Measurements from ENCODE around the gene DTX4.
"Not testable (repeated sequence)": the region's sequence is repeated elsewhere in the genome, so short reads cannot be mapped to it uniquely, and the experiment has no call there.

The DTX4 gene

DNA sequence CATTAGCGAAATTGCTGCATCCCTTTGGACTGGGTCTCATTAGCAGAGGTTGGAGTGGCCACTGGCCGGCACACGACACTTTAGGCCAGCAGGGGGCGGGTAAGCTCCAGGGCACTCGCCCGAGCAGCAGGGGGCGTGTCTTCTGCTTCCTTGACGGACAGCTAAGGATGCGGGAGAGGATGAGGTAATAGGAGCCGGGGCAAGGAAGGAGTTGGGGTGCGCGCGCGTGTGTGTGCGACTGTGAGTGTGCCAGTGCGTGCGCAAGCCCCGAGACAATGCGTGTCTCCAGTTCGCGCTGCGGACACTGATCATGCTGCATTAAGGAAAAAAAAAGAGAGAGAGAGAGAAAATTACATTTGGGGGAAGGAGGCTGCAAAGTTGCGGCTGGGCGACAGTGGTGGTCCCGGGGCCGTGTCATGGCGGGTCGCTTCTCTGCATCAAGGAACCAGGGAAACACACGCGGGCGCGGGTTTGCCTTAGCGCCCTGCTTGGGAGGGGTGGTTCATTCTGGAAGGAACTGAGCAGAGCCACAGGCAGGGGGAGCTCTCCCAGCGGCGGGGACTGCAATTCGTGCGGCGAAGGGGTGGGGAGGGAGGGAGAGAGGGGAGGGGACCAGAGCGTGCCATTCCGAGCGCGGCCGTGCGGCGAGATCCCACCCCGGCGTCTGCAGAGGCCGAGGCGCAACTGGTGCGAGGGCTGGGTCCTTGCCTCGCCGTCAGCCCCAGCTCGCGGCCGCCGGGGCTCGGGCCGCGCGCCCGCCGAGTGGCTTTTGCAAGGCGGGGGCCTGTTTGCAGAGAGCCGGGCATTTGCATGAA lies at the start of gene DTX4:
Gene DTX4 (plus strand): TSS at position 625 of the 815 bp plus-strand sequence. CDS start 464 bp downstream, outside the sequence.
- peak; percentile 15 for FAIRE-seq

DNA sequence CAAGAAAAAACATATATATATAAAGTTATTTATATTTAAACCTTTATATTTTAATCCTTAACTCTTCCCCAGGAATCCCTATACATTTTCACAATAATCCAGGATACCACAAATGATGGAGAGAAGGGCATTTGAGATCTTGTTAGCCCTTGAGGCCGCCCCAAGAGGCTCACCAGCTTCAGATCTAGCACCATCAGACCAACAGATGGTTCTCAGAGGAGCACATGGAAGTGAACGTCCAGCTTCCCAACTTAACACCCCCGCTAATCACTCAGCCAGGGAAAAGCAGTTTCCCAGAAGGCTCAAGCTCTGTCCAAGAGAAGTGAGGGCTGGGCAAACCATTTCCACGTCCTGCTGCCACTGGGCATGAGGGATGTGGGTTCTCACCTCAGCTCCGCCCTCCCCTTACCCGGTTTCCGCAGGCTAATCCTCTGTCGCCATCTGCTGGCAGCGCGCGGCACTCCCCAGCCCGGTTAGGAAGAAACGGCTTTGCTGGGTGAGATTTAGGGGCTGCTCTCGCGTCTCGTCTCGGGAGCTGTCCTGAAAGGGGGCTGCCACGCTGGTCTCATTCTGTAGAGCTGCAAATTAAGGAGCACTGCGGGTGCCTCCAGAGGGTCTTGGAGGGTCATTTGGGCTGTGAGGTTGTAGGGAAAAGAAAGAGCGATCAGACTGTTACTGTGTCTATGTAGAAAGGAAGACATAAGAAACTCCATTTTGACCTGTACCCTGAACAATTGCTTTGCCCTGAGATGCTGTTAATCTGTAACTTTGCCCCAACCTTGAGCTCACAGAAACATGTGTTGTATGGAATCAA lies 36.1 kb upstream of the DTX4 start:
- FAIRE-seq: no peak

DNA sequence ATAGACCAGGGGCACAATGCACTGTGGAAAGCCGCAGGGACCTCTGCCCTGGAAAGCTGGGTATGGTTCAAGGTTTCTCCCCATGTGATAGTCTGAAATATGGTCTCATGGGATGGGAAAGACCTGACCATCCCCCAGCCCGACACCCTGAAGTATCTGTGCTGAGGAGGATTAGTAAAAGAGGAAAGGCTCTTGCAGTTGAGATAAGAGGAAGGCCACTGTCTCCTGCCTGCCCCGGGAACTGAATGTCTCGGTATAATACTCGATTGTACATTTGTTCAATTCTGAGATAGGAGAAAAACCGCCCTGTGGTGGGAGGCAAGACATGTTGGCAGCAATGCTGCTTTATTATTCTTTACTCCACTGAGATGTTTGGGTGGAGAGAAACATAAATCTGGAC lies 35.4 kb upstream of the DTX4 start:
- not testable (repeated sequence) for FAIRE-seq

DNA sequence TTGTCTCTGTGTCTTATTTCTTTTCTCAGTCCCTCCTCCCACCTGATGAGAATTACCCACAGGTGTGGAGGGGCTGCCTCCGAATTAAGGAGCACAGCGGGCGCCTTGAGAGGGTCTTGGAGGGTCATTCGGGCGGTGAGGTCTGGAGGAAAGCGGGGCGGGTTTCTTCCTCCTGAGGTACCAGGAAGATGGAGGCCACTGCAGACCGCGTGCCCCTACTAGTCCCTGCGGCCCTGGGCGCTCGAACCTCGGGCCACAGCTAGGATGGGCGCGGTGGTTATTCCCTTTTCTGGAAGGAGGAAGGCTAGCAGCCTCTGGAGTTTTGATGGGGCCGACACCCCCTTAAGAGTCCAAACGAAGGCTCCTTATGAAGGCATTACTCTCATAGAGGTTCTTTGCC lies 34.7 kb upstream of the DTX4 start:
- FAIRE-seq: no peak

DNA sequence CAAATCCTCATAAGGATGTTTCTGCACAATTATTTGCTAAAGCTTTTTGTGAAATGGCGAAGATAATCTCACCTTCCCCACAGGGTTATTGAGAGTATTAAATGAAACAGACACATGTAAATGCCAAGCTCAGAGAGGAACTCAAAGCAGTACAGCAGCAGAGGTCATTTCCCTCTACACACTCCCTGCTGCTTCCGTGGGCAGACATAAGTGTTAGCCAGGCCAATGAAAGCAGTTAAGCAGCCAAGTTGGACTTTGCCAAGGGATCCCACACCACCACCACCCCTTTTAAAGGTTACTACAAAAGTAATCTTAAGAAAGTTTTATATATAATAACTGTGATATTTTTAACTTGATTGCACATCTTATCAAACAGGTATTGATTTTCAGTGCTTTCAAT lies 33.3 kb upstream of the DTX4 start:
- no peak for FAIRE-seq

DNA sequence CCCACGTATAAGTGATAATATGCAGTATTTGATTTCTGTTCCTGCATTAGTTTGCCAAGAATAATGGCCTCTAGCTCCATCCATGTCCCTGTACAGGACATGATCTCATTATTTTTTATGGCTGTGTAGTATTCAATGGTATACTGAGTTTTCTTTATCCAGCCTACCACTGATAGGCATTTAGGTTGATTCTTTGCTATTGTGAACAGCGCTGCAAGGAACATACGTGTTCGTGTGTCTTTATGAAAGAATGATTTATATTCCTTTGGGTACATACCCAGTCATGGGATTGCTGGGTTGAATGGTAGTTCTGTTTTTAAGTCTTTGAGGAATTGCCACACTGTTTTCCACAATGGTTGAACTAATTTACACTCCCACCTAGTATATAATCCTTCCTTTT lies 30.7 kb upstream of the DTX4 start:
- no peak for FAIRE-seq

DNA sequence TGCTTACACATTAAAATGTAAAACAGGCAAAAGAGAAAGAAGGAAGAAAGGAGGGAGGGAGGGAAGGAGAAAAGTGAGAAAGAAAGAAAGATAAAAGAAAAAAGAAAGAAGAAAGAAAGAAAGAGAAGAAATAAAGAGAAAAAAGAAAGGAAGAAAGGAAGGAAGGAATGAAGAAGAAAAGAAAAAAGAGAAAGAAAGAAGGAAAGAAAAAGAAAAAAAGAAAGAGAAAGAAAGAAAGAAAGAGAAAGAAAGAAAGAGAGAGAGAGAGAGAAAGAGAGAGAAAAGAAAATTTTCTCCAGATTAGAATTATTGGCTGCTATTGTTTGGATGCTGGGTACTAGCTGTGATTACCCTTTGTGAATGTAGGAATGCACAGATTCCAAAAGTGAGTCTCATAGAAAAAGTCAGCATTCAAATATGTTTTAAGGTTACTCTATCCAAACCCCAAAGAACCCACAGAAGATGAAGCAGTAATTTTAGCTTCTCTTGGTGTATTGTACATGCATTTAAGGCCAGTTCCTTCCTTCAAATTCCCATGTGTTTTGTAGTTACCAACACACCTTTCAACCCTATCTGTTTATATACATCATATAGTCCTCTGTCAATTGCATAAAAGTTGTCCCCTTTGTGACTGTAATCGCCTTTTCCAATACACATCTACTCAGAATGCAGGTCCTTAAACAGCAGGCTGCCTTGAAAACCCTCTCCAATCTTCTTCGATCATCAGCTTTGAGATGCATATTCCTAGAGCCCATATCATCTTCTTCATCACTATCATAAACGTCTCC lies 30.1 kb upstream of the DTX4 start:
- FAIRE-seq: no peak

DNA sequence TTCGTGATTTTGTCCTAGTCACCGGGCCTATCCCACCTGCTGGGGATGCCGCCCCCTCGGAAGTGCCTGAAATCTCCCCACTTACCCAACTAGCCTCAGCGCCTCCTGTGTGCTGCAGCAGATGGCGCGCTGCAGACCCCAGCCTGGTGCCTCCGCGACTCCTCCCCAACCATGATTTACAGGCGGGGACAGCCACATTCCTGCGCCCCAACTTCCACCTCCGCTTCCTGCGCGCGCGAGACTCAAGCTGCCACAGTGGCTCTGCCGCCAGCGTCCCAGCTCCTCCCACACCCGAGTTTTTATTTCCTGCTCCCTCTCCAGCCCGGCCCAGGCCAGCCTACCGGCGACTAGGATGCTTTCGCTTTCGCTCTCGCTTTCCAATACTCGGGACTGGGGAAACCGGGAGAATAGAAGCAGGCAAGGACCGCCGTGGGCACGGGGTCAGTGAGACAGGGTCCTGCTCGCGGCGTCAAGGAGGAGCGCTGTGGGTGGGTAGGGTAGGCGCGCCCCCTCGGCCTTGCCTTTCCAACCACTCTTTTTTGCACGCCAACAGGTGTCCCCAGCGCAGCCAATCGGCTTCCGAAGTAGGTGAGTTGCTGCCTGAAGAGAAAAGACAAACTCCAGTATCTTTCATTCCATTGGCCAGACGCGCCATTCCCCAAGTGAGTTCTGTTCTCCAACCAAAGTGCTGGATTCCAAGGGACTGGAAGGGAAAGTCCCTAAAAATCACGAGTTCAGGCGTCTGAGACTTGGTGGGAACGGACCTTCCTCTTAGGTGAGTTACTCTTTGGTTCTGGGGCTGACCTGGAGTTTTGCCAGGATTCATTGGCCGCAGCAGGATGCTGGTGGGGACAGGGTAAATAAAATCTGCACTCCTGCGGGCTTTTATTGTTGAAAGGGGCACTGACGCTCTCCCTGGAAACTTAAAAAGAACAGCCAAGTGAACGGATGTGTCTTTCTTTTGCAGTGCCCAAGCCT lies 29.1 kb upstream of the DTX4 start, which contains the start of gene FAM111A:
Gene FAM111A (plus strand): TSS at position 327 of the 978 bp plus-strand sequence. CDS start 6,017 bp downstream, outside the sequence.
- FAIRE-seq: peak; percentile 53

DNA sequence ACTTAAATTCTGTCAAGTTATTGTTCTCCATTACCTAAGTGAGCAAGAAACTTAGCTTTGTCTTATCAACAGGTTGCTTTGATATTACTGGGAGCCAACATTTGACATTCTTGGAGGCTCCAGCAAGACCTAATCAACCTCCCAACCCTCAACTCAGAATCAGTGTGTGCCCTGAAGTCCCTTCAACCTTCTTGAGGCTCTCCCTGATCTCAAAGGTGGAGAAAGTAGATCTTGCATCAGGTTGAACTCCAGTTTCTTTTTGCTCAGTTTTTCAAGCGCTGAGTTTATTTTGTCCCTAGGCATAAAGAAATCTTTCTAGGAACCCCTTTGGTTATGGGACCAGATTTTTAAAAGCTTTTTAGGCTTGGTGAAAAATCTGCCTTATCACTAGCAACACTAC lies 27.8 kb upstream of the DTX4 start:
- FAIRE-seq: no peak

DNA sequence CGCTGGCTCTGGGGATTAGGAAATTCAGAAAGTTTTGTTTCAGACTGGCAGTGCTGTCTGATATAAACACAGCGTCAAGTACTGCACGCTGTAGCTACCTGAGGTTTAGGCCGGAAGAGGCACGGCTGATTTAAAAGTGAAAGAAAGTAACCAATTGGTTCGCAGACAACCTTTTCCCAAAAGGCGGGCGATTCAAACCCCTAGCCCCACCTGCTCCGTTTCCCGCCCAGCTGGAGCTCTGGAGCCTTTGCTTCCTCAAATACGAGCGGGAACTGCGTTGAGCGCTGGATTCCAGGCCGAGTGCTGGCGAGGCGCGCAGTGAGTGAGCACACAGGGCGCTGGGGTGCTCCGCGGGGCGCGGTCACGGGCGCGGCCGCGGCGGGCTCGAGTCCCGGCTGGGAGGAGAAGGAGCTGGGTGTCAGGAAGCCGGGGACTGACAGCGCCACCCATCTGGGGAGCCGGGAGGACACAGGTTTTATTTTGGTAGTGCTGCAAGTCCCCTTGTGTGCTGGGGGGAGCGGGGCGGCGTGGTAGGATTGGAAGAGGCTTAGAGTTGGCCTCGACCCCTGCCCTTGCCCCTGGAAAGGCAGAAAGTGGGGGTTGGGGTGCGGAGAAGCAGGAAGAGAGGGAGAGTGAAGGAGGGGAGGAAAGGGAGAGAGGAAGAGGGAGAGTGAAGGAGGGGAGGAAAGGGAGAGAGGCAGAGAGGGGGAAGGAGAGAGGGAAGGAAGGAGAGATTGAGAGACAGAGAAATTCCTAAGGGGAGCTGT lies 27.2 kb upstream of the DTX4 start:
- no peak for FAIRE-seq

DNA sequence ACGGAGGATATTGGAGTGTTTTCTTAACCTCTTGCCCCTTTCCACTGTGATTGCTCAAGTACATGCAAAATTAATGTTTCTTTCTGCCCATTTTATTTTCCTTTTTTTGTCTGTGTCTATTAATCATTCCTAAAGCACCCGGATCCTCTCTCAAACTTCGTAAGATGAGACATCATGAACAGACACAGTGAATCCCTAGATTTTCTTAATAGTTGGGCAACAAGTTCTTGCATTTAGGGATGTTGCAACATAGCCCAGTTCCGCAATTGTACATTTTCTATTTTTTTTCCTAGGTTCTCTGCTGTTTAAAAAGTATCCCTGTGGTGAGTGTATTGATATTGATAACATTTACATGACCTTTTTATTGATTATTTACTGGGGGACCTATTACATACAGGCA lies 26.4 kb upstream of the DTX4 start:
- no peak for FAIRE-seq

DNA sequence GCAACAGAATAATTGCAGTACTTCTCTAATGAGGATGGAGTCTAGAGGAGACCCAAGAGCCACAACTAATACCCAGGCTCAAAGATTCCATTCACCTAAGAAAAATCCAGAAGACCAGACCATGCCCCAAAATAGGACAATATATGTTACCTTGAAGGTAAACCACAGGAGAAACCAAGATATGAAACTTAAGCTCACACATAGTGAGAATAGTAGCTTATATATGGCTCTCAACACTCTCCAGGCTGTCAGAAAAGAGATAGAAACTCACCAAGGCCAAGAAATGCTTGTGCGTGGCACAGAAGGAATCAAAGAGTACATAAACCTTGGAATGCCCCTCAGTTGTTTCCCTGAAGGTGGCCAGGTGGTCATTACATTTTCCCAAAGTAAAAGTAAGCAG lies 20.2 kb upstream of the DTX4 start:
- no peak for FAIRE-seq

DNA sequence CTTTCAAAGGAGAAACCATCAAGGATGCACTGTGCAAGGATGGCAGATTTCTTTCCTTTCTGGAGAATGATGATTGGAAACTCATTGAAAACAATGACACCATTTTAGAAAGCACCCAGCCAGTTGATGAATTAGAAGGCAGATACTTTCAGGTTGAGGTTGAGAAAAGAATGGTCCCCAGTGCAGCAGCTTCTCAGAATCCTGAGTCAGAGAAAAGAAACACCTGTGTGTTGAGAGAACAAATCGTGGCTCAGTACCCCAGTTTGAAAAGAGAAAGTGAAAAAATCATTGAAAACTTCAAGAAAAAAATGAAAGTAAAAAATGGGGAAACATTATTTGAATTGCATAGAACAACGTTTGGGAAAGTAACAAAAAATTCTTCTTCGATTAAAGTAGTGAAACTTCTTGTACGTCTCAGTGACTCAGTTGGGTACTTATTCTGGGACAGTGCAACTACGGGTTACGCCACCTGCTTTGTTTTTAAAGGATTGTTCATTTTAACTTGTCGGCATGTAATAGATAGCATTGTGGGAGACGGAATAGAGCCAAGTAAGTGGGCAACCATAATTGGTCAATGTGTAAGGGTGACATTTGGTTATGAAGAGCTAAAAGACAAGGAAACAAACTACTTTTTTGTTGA lies 19.5 kb upstream of the DTX4 start:
- FAIRE-seq: no peak

DNA sequence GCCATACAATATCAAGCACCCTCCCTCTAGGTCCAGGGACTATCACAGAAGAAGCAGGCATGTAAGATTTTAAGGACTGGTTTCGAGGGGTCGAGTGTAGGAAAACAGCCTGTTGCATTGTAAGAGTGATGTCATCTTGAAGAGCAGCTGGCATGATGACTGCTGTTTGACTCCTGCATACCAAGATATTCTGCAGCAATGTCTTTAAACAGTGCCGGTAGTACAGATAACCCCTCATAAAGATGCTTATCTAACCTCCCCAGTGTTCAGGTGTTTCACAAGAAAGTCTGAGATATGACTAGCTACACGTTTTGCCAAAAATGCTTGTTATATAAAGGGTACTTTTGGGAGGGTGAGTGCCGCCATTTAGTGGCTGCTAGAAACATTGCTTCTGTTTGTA lies 17.3 kb upstream of the DTX4 start:
- no peak for FAIRE-seq

DNA sequence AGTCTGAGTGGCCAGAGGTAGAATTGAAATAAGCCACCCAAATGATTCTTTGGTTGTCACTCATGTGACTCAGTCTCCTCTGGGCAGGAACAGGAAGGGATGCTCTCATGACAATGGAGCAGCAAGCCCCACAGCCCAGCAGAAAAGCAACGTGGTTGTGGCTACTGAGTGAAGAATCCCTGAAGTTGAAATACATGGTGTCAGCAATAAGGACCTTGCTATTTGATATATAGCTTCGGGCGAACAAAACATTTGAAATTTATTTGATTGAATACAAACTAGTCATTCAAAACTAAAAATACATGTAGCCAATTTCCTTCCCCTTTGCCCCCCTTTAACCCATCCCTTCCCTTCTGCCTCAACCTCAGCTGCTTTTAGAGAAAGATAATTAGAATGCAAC lies 14.5 kb upstream of the DTX4 start:
- no peak for FAIRE-seq

DNA sequence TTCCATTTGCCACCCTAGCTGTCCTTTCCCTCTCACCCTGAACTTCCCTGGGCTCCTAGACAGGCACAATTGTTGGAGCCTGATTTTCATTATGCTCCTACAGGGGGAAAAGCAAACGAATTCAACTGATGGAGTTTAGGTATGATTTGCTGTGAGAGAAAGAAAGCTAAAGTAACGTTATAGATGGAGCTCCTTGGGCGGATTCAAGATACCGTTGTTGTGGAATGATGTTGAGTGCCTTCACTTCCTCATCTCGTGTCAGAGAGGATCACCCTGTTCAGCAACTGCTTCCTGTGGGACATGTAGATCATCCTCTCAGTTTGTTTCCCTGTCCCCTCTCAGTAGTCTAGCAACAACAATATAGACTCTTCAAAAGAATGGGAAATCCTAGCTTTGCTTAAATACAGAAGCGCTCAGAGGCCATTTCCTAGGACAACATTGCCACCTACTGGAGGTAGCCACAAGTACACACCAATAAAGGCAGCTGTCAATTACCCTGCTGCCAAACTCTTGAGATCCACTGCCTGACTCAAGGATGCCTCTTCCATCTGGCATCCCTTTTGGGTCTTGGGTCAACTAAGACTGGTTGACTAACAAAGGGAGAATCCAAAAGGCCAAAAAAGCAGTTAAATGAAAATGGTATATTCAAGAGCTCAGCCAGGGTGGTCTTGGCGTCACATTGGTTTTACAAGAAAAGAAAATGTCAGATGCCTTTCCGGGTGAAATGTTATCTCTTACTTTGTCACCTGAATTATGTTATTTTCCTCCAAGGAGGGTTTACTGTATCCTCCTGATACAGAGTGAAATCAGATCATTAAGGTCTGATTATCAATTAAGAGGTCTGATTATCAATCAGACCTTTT lies 13.5 kb upstream of the DTX4 start:
- FAIRE-seq: peak; percentile 45

DNA sequence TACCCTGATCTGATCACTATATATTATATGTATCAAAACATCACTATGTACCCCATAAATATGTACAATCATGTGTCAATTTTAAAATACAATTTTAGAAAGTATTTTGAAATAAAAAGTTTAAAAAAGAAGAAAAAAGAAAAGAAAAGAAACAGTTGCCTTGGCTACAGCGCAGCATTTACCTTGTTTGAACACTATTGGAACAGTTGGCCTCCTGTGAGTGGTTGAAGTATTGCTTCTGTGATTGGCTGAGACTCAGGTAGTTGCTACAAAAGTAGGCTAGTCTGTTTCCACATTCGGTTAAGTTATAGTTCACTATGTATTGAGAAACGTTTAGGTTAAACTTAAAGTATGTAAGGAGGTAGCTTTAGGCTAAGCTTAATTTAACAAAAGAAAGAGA lies 7.9 kb upstream of the DTX4 start:
- no peak for FAIRE-seq

DNA sequence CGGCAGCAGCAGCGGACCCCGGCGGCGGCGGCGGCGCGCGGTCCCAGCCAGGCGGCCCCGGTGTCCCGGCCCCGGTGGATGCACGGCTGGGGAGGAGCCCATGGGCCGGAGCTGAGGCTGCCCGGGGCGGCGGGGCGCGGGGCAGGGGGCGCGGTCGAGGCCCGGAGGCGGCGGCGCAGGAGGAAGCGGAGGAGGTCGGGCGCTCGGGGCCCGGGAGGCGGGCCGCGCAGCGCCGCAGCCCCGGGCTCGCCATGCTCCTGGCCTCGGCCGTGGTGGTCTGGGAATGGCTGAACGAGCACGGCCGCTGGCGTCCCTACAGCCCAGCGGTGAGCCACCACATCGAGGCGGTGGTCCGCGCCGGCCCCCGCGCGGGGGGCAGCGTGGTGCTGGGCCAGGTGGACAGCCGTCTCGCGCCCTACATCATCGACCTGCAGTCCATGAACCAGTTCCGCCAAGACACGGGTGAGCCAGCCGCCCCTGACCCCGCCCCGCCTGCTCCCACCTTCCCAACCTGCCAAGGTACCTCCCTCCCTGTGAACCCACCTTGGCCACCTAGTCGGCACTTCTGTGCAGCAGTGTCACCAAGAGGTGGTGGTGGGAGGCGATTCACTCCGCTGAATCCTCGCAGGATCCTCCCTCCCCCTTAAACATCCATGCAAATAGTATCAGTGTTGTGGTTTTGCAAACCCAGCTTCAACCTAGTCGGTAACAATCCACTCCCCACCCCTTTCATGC lies 580 bp downstream of the DTX4 start:
- FAIRE-seq: no peak

Measured in endometrium (tissue), 2 donors.